Effector memory CD8-positive, alpha-beta T cell (primary cell): ENCODE results near the gene PLGRKT.
A peak's percentile ranks its signal among the peaks of the same experiment; 100 is the strongest.
"Not testable (repeated sequence)": the region's sequence is repeated elsewhere in the genome, so short reads cannot be mapped to it uniquely, and the experiment has no call there.

Experiments
- ATAC-seq: fragments of 150-1000 bp; cut with Tn5 transposase; replicated peaks from 2 replicates; pipeline ENCODE4 v1.10.0; 2021; ENCODE audit warnings: mild to moderate bottlenecking, moderate library complexity
- DNase-seq, 3 experiments: peaks; one replicate each; pipeline ENCODE4 v3.0.0; 2021
- H3K27ac Mint-ChIP-seq, 2 donors: one replicate each; pipeline ENCODE4 v1.8.0; 2022; ENCODE audit warnings: mild to moderate bottlenecking in 2 of 2, mixed read lengths in 2 of 2, moderate library complexity in 2 of 2
- H3K27me3 Mint-ChIP-seq, 2 donors: one replicate each; pipeline ENCODE4 v1.8.0; 2022; ENCODE audit warnings: mixed read lengths in 2 of 2
- H3K36me3 Mint-ChIP-seq: one replicate; pipeline ENCODE4 v1.8.0; 2022; ENCODE audit warnings: mild to moderate bottlenecking, moderate library complexity, mixed read lengths; ENCODE audit not compliant: insufficient read depth
- H3K4me1 Mint-ChIP-seq, 2 donors: one replicate each; pipeline ENCODE4 v1.8.0; 2022; ENCODE audit warnings: low read depth in 2 of 2, mixed read lengths in 2 of 2
- H3K4me3 Mint-ChIP-seq, 2 donors: one replicate each; pipeline ENCODE4 v1.8.0; 2022; ENCODE audit warnings: mild to moderate bottlenecking in 2 of 2, mixed read lengths in 2 of 2, moderate library complexity in 2 of 2
- H3K9me3 Mint-ChIP-seq, 2 donors: one replicate each; pipeline ENCODE4 v1.8.0; 2022; ENCODE audit warnings: mixed read lengths in 2 of 2

The PLGRKT gene

GRCh38 chr9:5418481-5418880 lies 19.2 kb downstream of the PLGRKT start:
- DNase-seq (no peak), ATAC-seq (no peak)
- Mint-ChIP-seq H3K9me3 (no peaks in the 10 kb centered on the region), H3K4me3 (no peak overlapping the region), H3K36me3 (peaks cover 3% of the 10 kb centered on the region), H3K27ac (no peak overlapping the region), H3K4me1 (peaks cover 0 to 17% of the 10 kb centered on the region in 2 donors), H3K27me3 (no peaks in the 10 kb centered on the region)

GRCh38 chr9:5416953-5417352 lies 20.8 kb downstream of the PLGRKT start:
- peaks cover 3% of the 10 kb centered on the region for H3K36me3 Mint-ChIP-seq

GRCh38 chr9:5408596-5408995 lies 29.1 kb downstream of the PLGRKT start:
- Mint-ChIP-seq H3K4me1 (peaks cover 8% of the 10 kb centered on the region in 2 donors), H3K27ac (no peak overlapping the region), H3K9me3 (peaks cover 6 to 13% of the 10 kb centered on the region in 2 donors), H3K4me3 (no peak overlapping the region), H3K27me3 (no peaks in the 10 kb centered on the region), H3K36me3 (peaks cover 12% of the 10 kb centered on the region)
- ATAC-seq (no peak), DNase-seq (no peak)

More at GRCh38 chr9:5416953-5417352, 20.8 kb downstream of the PLGRKT start:
- Mint-ChIP-seq H3K9me3 (no peaks in the 10 kb centered on the region), H3K4me1 (peaks cover 0 to 20% of the 10 kb centered on the region in 2 donors), H3K27ac (no peak overlapping the region), H3K27me3 (no peaks in the 10 kb centered on the region), H3K4me3 (no peak overlapping the region)
- DNase-seq (no peak), ATAC-seq (no peak)

GRCh38 chr9:5402217-5402616 lies 35.5 kb downstream of the PLGRKT start:
- no peak for DNase-seq
- H3K36me3 Mint-ChIP-seq = no peaks in the 10 kb centered on the region
- H3K27ac Mint-ChIP-seq = no peak overlapping the region
- peaks cover 0 to 2% of the 10 kb centered on the region in 2 donors for H3K9me3 Mint-ChIP-seq
- no peak overlapping the region for H3K4me3 Mint-ChIP-seq
- H3K27me3 Mint-ChIP-seq = no peaks in the 10 kb centered on the region
- peaks cover 16 to 18% of the 10 kb centered on the region in 2 donors for H3K4me1 Mint-ChIP-seq
- ATAC-seq = no peak

- Mint-ChIP-seq H3K4me1 (peaks cover 10 to 13% of the 10 kb centered on the region in 2 donors), H3K27ac (peak overlapping the region in 1 of 2 donors; percentile 59)
- not testable (repeated sequence) for H3K36me3 Mint-ChIP-seq, H3K27me3 Mint-ChIP-seq, H3K9me3 Mint-ChIP-seq, ATAC-seq, H3K4me3 Mint-ChIP-seq, DNase-seq
Observed at GRCh38 chr9:5397547-5397946, 40.2 kb downstream of the PLGRKT start.

- Mint-ChIP-seq H3K4me1 (peaks cover 5 to 11% of the 10 kb centered on the region in 2 donors), H3K9me3 (no peaks in the 10 kb centered on the region), H3K4me3 (no peak overlapping the region), H3K36me3 (no peaks in the 10 kb centered on the region), H3K27ac (no peak overlapping the region), H3K27me3 (no peaks in the 10 kb centered on the region)
- ATAC-seq (no peak), DNase-seq (no peak)
Observed at GRCh38 chr9:5395428-5395827, 42.3 kb downstream of the PLGRKT start.

- H3K27me3 Mint-ChIP-seq, DNase-seq, H3K4me3 Mint-ChIP-seq, H3K9me3 Mint-ChIP-seq, H3K36me3 Mint-ChIP-seq, ATAC-seq: not testable (repeated sequence)
- H3K27ac Mint-ChIP-seq = peak overlapping the region; percentile 16 to 23
- H3K4me1 Mint-ChIP-seq = peaks cover 13 to 26% of the 10 kb centered on the region in 2 donors
Observed at GRCh38 chr9:5393976-5394375, 43.7 kb downstream of the PLGRKT start.

GRCh38 chr9:5393497-5393896 lies 44.2 kb downstream of the PLGRKT start:
- Mint-ChIP-seq H3K4me1 (peaks cover 14 to 30% of the 10 kb centered on the region in 2 donors), H3K9me3 (no peaks in the 10 kb centered on the region), H3K27me3 (no peaks in the 10 kb centered on the region), H3K4me3 (no peak overlapping the region), H3K36me3 (no peaks in the 10 kb centered on the region), H3K27ac (peak overlapping the region in 1 of 2 donors; percentile 16)
- no peak for ATAC-seq
- no peak for DNase-seq

GRCh38 chr9:5392285-5392684 lies 45.4 kb downstream of the PLGRKT start:
- Mint-ChIP-seq H3K36me3 (peaks cover 2% of the 10 kb centered on the region), H3K27me3 (no peaks in the 10 kb centered on the region), H3K4me1 (peaks cover 18 to 37% of the 10 kb centered on the region in 2 donors), H3K4me3 (no peak overlapping the region), H3K27ac (no peak overlapping the region), H3K9me3 (no peaks in the 10 kb centered on the region)
- ATAC-seq = no peak
- DNase-seq = no peak

GRCh38 chr9:5389109-5389732 lies 48.5 kb downstream of the PLGRKT start:
- DNase-seq (peak in 1 of 3 experiments; percentile 1), ATAC-seq (peak; percentile 68)
- Mint-ChIP-seq H3K27ac (no peak overlapping the region), H3K4me3 (no peak overlapping the region), H3K27me3 (no peaks in the 10 kb centered on the region), H3K9me3 (no peaks in the 10 kb centered on the region), H3K4me1 (peaks cover 18 to 37% of the 10 kb centered on the region in 2 donors), H3K36me3 (peaks cover 5% of the 10 kb centered on the region)

- H3K9me3 Mint-ChIP-seq = no peaks in the 10 kb centered on the region
- H3K36me3 Mint-ChIP-seq = peaks cover 5% of the 10 kb centered on the region
- no peaks in the 10 kb centered on the region for H3K27me3 Mint-ChIP-seq
- no peak overlapping the region for H3K4me3 Mint-ChIP-seq
- ATAC-seq (no peak), DNase-seq (no peak)
- H3K4me1 Mint-ChIP-seq = peaks cover 15 to 36% of the 10 kb centered on the region in 2 donors
- H3K27ac Mint-ChIP-seq = peak overlapping the region; percentile 1 to 64
Observed at GRCh38 chr9:5388026-5388819, 49.5 kb downstream of the PLGRKT start.

- Mint-ChIP-seq H3K4me1 (peaks cover 13 to 25% of the 10 kb centered on the region in 2 donors), H3K27ac (no peak overlapping the region), H3K9me3 (no peaks in the 10 kb centered on the region), H3K36me3 (peaks cover 5% of the 10 kb centered on the region), H3K27me3 (no peaks in the 10 kb centered on the region), H3K4me3 (no peak overlapping the region)
- ATAC-seq (no peak), DNase-seq (no peak)
Observed at GRCh38 chr9:5384436-5384835, 53.3 kb downstream of the PLGRKT start.

GRCh38 chr9:5382479-5382878 lies 55.2 kb downstream of the PLGRKT start:
- no peaks in the 10 kb centered on the region for H3K9me3 Mint-ChIP-seq
- ATAC-seq (no peak), DNase-seq (no peak)
- peak overlapping the region in 1 of 2 donors; percentile 32 for H3K27ac Mint-ChIP-seq
- H3K4me3 Mint-ChIP-seq = no peak overlapping the region
- H3K36me3 Mint-ChIP-seq = peaks cover 3% of the 10 kb centered on the region
- peaks cover 2 to 8% of the 10 kb centered on the region in 2 donors for H3K4me1 Mint-ChIP-seq
- H3K27me3 Mint-ChIP-seq = no peaks in the 10 kb centered on the region
